HepG2 (cell line): ENCODE measurements around the gene KRT3. TPM values are rescaled to one million over a fixed set of nuclear protein-coding genes. Genes with fewer than 3 reads are reported as not detected.

Source experiments
- ATAC-seq: fragments of 200-7000 bp; cut with Tn5 transposase; 3 replicates; pipeline ENCODE4 v1.9.1; 2020; ENCODE audit warnings: mild to moderate bottlenecking, moderate library complexity
- BruUV-seq: library from RNA; stranded (reverse); fragments of 400-500 nt; replicated peaks from 2 replicates; lab custom pipeline; 2021; lab: Mats Ljungman, UMichigan
- CTCF ChIA-PET: fragments of 300-600 bp; formaldehyde crosslinking; extraction: SDS; loops from one replicate; lab custom pipeline; 2021; ENCODE audit warnings: low total read pairs, inconsistent platforms, low intra/inter-chr PET ratio; lab: Yijun Ruan, JAX
- POLR2A ChIA-PET: fragments of 350-600 bp; sonication (Branson Sonifier 250); formaldehyde crosslinking; loops from one replicate; lab custom pipeline; 2020; ENCODE audit warnings: antibody characterized with exemption, inconsistent platforms; lab: Yijun Ruan, JAX
- DNase-seq: peaks from one replicate; pipeline ENCODE4 v3.0.0-alpha.2; 2015; ENCODE audit warnings: low spot score
- FAIRE-seq: peaks from 3 replicates; lab custom pipeline; 2011; peaks lifted over from hg19 to GRCh38; lab: Jason Lieb, UNC
- H2AFZ ChIP-seq: one replicate; pipeline ENCODE4 v1.6.1; 2011; ENCODE audit warnings: low read length, inconsistent platforms
- H3K27ac ChIP-seq: fragments of 300-600 bp; 3 replicates; pipeline ENCODE4 v1.8.0; 2011; ENCODE audit warnings: mixed run types, mild to moderate bottlenecking, mixed read lengths, low read length, inconsistent platforms; ENCODE audit not compliant: insufficient read depth; ENCODE audit errors: extremely low read length
- H3K27me3 ChIP-seq, 2 experiments: fragments of 200-600 bp in 1 of 2; 2 replicates in 1 of 2; 3 replicates in 1 of 2; pipeline versions ENCODE4 v1.6.0 to v1.8.0; 2011; ENCODE audit warnings: low read length in 2 of 2, mild to moderate bottlenecking in 2 of 2, moderate library complexity in 2 of 2, inconsistent platforms in 1 of 2; ENCODE audit not compliant: insufficient read depth in 2 of 2, control insufficient read depth in 1 of 2
- H3K36me3 ChIP-seq, 2 experiments: fragments of 200-600 bp in 1 of 2; replicated peaks in 1 of 2; 2 replicates in 1 of 2; 3 replicates in 1 of 2; pipeline versions ENCODE4 v1.5.1 to v1.8.0; 2011; ENCODE audit warnings: low read length in 2 of 2, inconsistent platforms in 1 of 2; ENCODE audit not compliant: insufficient read depth in 2 of 2, control insufficient read depth in 1 of 2
- H3K4me1 ChIP-seq: 2 replicates; pipeline ENCODE4 v1.5.1; 2012; ENCODE audit warnings: low read length, inconsistent platforms; ENCODE audit not compliant: insufficient read depth
- H3K4me2 ChIP-seq: 2 replicates; pipeline ENCODE4 v1.6.0; 2011; ENCODE audit warnings: low read depth, low read length, inconsistent platforms
- H3K4me3 ChIP-seq, 3 experiments: fragments of 200-600 bp in 1 of 3; sonication (generic), shearing (Covaris generic) in 1 of 3; replicated peaks in 1 of 3; 2 replicates each; pipeline ENCODE4 v1.5.1; 2011 to 2016; ENCODE audit warnings: low read length in 3 of 3, inconsistent platforms in 2 of 3, low read depth in 2 of 3, mild to moderate bottlenecking in 2 of 3, control low read depth in 1 of 3, mixed read lengths in 1 of 3; ENCODE audit not compliant: insufficient read depth in 1 of 3
- H3K79me2 ChIP-seq: one replicate; pipeline ENCODE4 v1.6.1; 2011; ENCODE audit warnings: low read length, inconsistent platforms; ENCODE audit not compliant: insufficient read depth
- H3K9ac ChIP-seq: 2 replicates; pipeline ENCODE4 v1.6.0; 2011; ENCODE audit warnings: mild to moderate bottlenecking, low read depth, low read length, inconsistent platforms; ENCODE audit not compliant: insufficient read depth
- H3K9me3 ChIP-seq: 2 replicates; pipeline ENCODE4 v1.5.1; 2012; ENCODE audit warnings: mild to moderate bottlenecking, low read length
- H4K20me1 ChIP-seq: 2 replicates; pipeline ENCODE4 v1.6.0; 2011; ENCODE audit warnings: inconsistent platforms, mild to moderate bottlenecking, low read length, moderate library complexity; ENCODE audit not compliant: insufficient read depth
- KDM1A ChIP-seq: IDR thresholded peaks from 2 replicates; pipeline ENCODE4 v1.6.1; 2016; ENCODE audit warnings: missing compliant biosample characterization
- MAF1 ChIP-seq: sonication (generic); formaldehyde crosslinking; IDR thresholded peaks from 2 replicates; pipeline ENCODE4 v1.5.0; 2020; ENCODE audit warnings: missing genetic modification reagents, borderline replicate concordance
- RCOR2 ChIP-seq: IDR thresholded peaks from 2 replicates; pipeline ENCODE4 v1.6.1; 2016; ENCODE audit warnings: missing biosample characterization, missing genetic modification reagents
- WIZ ChIP-seq: sonication (generic); formaldehyde crosslinking; IDR thresholded peaks from 2 replicates; pipeline ENCODE4 v1.5.1; 2020; ENCODE audit warnings: mild to moderate bottlenecking, missing genetic modification reagents
- ZFP36L2 ChIP-seq: sonication (generic); formaldehyde crosslinking; IDR thresholded peaks from 2 replicates; pipeline ENCODE4 v1.4.0; 2020; ENCODE audit warnings: missing genetic modification reagents
- ZNF382 ChIP-seq: sonication (generic); formaldehyde crosslinking; IDR thresholded peaks from 2 replicates; pipeline ENCODE4 v1.5.0; 2020; ENCODE audit warnings: missing genetic modification reagents, mild to moderate bottlenecking, borderline replicate concordance
- ZNF564 ChIP-seq: sonication (generic); formaldehyde crosslinking; IDR thresholded peaks from 2 replicates; pipeline ENCODE4 v1.8.1; 2023; ENCODE audit warnings: mild to moderate bottlenecking, missing genetic modification reagents
- ZSCAN30 ChIP-seq: sonication (generic); formaldehyde crosslinking; IDR thresholded peaks from 2 replicates; pipeline ENCODE4 v1.5.0; 2020; ENCODE audit warnings: mild to moderate bottlenecking, missing genetic modification reagents
- in situ Hi-C: cut with HindIII; loops from 2 replicates; pipeline ENCODE4 v1.10.0; 2017; ENCODE audit warnings: low pct_unique_long_range_greater_than_20kb; ENCODE audit not compliant: extremely low pct_ligation_motif_present
- intact Hi-C: fragments of 100-400 bp; cut with micrococcal nuclease; formaldehyde crosslinking; loops from one replicate; pipeline ENCODE4 v1.10.0; 2022; ENCODE audit not compliant: unreplicated experiment
- polyA plus RNA-seq, 8 experiments: library from polyadenylated mRNA; depleted of rRNA in 3 of 8; stranded (reverse) in 7 of 8; unstranded in 1 of 8; fragments of >200 nt; fragmentation: Illumina TruSeq in 4 of 8; extraction: Trizol in 4 of 8; gene quantifications; 2 replicates each; pipeline versions ENCODE4 v1.2.1 to v1.2.3, GENCODE V29; 2011 to 2016; ENCODE audit warnings: low read depth in 4 of 8, missing spikeins in 1 of 8, mixed read lengths in 1 of 8; ENCODE audit not compliant: insufficient read depth in 1 of 8
- total RNA-seq, 5 experiments: library from RNA; depleted of rRNA; stranded (reverse); fragments of >200 nt; fragmentation: Illumina TruSeq; extraction: Trizol; gene quantifications; 2 replicates each; pipeline ENCODE4 v1.2.3, GENCODE V29; 2016; ENCODE audit warnings: low read depth in 1 of 5
- TF ChIP-seq, protein P1 (sequence below), 2 experiments: fragments of 450-650 bp in 1 of 2; sonication (generic) in 1 of 2; formaldehyde crosslinking; IDR thresholded peaks; 2 replicates each; pipeline versions ENCODE4 v1.5.0 to v1.8.0; 2020 to 2022; ENCODE audit warnings: mild to moderate bottlenecking in 1 of 2, missing genetic modification reagents in 1 of 2
- TF ChIP-seq, protein P2 (sequence below): sonication (generic); formaldehyde crosslinking; IDR thresholded peaks from 2 replicates; pipeline ENCODE4 v1.9.0; 2022; ENCODE audit warnings: low read depth, missing genetic modification reagents
- TF ChIP-seq, protein P3 (sequence below): sonication (generic); formaldehyde crosslinking; IDR thresholded peaks from 2 replicates; pipeline ENCODE4 v1.5.0; 2020; ENCODE audit warnings: missing genetic modification reagents, mild to moderate bottlenecking, borderline replicate concordance
- TF ChIP-seq, protein P4 (sequence below): IDR thresholded peaks from 2 replicates; pipeline ENCODE4 v1.6.1; 2016; ENCODE audit warnings: control low read depth

KRT3 gene
- total and polyA plus RNA-seq, 2 of the 13 experiments (the other 11 are each of a cell fraction or from before 2014, with no cell fraction given), result not detected

DNA sequence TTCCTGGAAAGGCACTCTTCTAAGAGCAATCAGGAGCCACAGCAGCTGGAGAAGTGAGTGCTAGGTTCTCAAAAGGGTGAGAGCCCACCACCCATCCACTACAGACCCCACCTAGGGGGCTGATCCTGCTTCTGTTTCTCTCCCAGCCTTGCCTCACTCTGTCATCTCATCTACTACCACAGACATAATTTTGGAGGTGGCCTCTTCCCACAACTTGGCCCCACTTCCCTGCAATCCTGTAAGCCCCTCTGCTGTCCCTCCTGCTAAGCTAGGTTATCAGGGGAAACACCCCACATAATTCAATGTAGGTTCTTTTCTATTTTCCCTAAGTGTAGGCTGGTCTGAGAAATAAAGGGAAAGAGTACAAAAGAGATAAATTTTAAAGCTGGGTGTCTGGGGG is 35.3 kb downstream of the KRT3 start:
- no peaks in the 10 kb centered on the region for H3K79me2 ChIP-seq
- FAIRE-seq, result no peak
- no peaks in the 10 kb centered on the region for H3K27me3 ChIP-seq
- no peaks in the 10 kb centered on the region for H4K20me1 ChIP-seq
- no peak overlapping the region for H2AFZ ChIP-seq
- no peak for DNase-seq
- TF ChIP-seq, protein P1, sequence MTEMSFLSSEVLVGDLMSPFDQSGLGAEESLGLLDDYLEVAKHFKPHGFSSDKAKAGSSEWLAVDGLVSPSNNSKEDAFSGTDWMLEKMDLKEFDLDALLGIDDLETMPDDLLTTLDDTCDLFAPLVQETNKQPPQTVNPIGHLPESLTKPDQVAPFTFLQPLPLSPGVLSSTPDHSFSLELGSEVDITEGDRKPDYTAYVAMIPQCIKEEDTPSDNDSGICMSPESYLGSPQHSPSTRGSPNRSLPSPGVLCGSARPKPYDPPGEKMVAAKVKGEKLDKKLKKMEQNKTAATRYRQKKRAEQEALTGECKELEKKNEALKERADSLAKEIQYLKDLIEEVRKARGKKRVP (CRISPR knock-in tag; IDR thresholded peaks at IDR 0.05), result no peak
- no peak for TF ChIP-seq ZNF564 (CRISPR knock-in tag)
- no peak for TF ChIP-seq RCOR2
- no peak for TF ChIP-seq KDM1A
- TF ChIP-seq, protein P2, sequence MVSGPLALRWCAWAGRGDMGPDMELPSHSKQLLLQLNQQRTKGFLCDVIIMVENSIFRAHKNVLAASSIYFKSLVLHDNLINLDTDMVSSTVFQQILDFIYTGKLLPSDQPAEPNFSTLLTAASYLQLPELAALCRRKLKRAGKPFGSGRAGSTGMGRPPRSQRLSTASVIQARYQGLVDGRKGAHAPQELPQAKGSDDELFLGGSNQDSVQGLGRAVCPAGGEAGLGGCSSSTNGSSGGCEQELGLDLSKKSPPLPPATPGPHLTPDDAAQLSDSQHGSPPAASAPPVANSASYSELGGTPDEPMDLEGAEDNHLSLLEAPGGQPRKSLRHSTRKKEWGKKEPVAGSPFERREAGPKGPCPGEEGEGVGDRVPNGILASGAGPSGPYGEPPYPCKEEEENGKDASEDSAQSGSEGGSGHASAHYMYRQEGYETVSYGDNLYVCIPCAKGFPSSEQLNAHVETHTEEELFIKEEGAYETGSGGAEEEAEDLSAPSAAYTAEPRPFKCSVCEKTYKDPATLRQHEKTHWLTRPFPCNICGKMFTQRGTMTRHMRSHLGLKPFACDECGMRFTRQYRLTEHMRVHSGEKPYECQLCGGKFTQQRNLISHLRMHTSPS (CRISPR knock-in tag), result no peak
- TF ChIP-seq, protein P3, sequence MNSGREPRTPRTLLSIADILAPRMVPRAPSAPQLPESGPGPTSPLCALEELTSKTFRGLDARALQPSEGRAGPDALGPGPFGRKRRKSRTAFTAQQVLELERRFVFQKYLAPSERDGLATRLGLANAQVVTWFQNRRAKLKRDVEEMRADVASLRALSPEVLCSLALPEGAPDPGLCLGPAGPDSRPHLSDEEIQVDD (CRISPR knock-in tag), result no peak
- no peak for TF ChIP-seq ZFP36L2 (CRISPR knock-in tag)
- TF ChIP-seq WIZ (CRISPR knock-in tag), result no peak
- no peak for TF ChIP-seq ZNF382 (CRISPR knock-in tag)
- TF ChIP-seq ZSCAN30, result no peak
- TF ChIP-seq, protein P4, sequence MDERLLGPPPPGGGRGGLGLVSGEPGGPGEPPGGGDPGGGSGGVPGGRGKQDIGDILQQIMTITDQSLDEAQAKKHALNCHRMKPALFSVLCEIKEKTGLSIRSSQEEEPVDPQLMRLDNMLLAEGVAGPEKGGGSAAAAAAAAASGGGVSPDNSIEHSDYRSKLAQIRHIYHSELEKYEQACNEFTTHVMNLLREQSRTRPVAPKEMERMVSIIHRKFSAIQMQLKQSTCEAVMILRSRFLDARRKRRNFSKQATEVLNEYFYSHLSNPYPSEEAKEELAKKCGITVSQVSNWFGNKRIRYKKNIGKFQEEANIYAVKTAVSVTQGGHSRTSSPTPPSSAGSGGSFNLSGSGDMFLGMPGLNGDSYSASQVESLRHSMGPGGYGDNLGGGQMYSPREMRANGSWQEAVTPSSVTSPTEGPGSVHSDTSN, result no peak
- TF ChIP-seq MAF1, result no peak
- ChIA-PET CTCF (no interaction called here), POLR2A (no interaction called here)
- no peaks in the 10 kb centered on the region for H3K4me1 ChIP-seq
- intact Hi-C loops (no loop called here), in situ Hi-C loops (no loop called here)
- BruUV-seq, result no TSS peak
- no peak for ATAC-seq
- H3K9ac ChIP-seq, result no peak overlapping the region
- H3K27ac ChIP-seq, result no peak overlapping the region
- no peaks in the 10 kb centered on the region for H3K36me3 ChIP-seq
- no peak overlapping the region for H3K4me3 ChIP-seq
- H3K9me3 ChIP-seq, result no peaks in the 10 kb centered on the region; the same call in 1 of the 2 replicates
- H3K4me2 ChIP-seq, result no peak overlapping the region
